Lung (tissue), 12 donors: Measurements from ENCODE around the gene MIX23. TPM values are rescaled to one million over a fixed set of nuclear protein-coding genes. Genes with fewer than 3 reads are reported as not detected.

Source experiments
- ATAC-seq: fragments of 200-7000 bp; cut with Tn5 transposase; one replicate; pipeline ENCODE4 v1.9.1; 2020; ENCODE audit warnings: moderate number of reproducible peaks; ENCODE audit not compliant: insufficient read depth, low FRiP score
- DNase-seq, 3 donors: peaks; one replicate each; pipeline ENCODE4 v3.0.0-alpha.2; 2013 to 2017
- H3K27ac ChIP-seq, 2 donors: one replicate each; pipeline ENCODE4 v1.5.1; 2013; ENCODE audit warnings: mild to moderate bottlenecking in 2 of 2, moderate library complexity in 2 of 2, control low read depth in 1 of 2, inconsistent platforms in 1 of 2, low read depth in 1 of 2, low read length in 1 of 2
- H3K27me3 ChIP-seq, 3 donors: one replicate each; pipeline ENCODE4 v1.5.1; 2013; ENCODE audit warnings: low read length in 2 of 3; ENCODE audit not compliant: control insufficient read depth in 3 of 3, insufficient read depth in 3 of 3
- H3K36me3 ChIP-seq, 4 donors: one replicate each; pipeline ENCODE4 v1.5.1; 2013; ENCODE audit warnings: low read length in 4 of 4, mild to moderate bottlenecking in 1 of 4, moderate library complexity in 1 of 4; ENCODE audit not compliant: control insufficient read depth in 4 of 4, insufficient read depth in 4 of 4
- H3K4me1 ChIP-seq, 5 donors: one replicate each; pipeline ENCODE4 v1.5.1; 2013; ENCODE audit warnings: low read length in 5 of 5, mild to moderate bottlenecking in 2 of 5, moderate library complexity in 1 of 5; ENCODE audit not compliant: control insufficient read depth in 5 of 5, insufficient read depth in 5 of 5
- H3K4me3 ChIP-seq: one replicate; pipeline ENCODE4 v1.5.1; 2013; ENCODE audit warnings: mild to moderate bottlenecking, control low read depth, moderate library complexity
- H3K9ac ChIP-seq, 2 donors: one replicate each; pipeline ENCODE4 v1.5.1; 2013; ENCODE audit warnings: low read length in 2 of 2, control low read depth in 1 of 2; ENCODE audit not compliant: insufficient read depth in 1 of 2
- H3K9me3 ChIP-seq, 4 donors: one replicate each; pipeline ENCODE4 v1.5.1; 2013; ENCODE audit warnings: low read length in 3 of 4, mild to moderate bottlenecking in 1 of 4, moderate library complexity in 1 of 4; ENCODE audit not compliant: control insufficient read depth in 4 of 4, insufficient read depth in 3 of 4
- CTCF ChIP-seq: IDR thresholded peaks from 2 replicates; pipeline ENCODE4 v1.5.1; 2012; ENCODE audit warnings: mild to moderate bottlenecking; ENCODE audit errors: control extremely low read depth, extremely low read depth
- WGBS, 2 donors: extraction: QIAGEN DNeasy Blood & Tissue Kit; methylation state at CpG; one replicate each; pipeline ENCODE4 v1.1.7; 2013; 5-methylcytosine and 5-hydroxymethylcytosine counted together
- polyA plus RNA-seq, 2 donors: library from polyadenylated mRNA; stranded (reverse); fragments of 200-250 nt; gene quantifications; one replicate each; pipeline ENCODE4 v1.2.1, GENCODE V29; 2013
- total RNA-seq, 2 donors: library from RNA; depleted of rRNA in 1 of 2; stranded (reverse); fragments of >200 nt in 1 of 2; gene quantifications; one replicate each; pipeline ENCODE4 v1.2.1, GENCODE V29; 2014 to 2021
- donor health status: control.
- donor health status: control.
- donor health status: Bipolar disorder and iron deficiency.
- donor health status: healthy.
- donor health status: DM: yes; HTN: yes; CAD: no.

Gene MIX23
- total and polyA plus RNA-seq, 4 donors, result 17.8 to 40.4 (median 21.4) TPM

- 89 to 93% methylated on average over 1 of the region's 1 CpG for WGBS, 2 donors
- TF ChIP-seq CTCF, result no peak
- no peak for ATAC-seq
Observed at GRCh38 chr3:122342803-122343202, 40.2 kb downstream of the MIX23 start.

GRCh38 chr3:122332551-122332950, 50.5 kb downstream of the MIX23 start:
- ATAC-seq (no peak), DNase-seq (no peak)
- Histone ChIP-seq H3K9me3 (no peaks in the 10 kb centered on the region), H3K4me3 (no peak overlapping the region), H3K9ac (no peak overlapping the region), H3K4me1 (no peaks in the 10 kb centered on the region), H3K27ac (no peak overlapping the region), H3K36me3 (no peaks in the 10 kb centered on the region), H3K27me3 (no peaks in the 10 kb centered on the region)
- WGBS, 2 donors, result 88 to 97% methylated on average over 8 of the region's 8 CpGs
- no peak for TF ChIP-seq CTCF

More at GRCh38 chr3:122342803-122343202, 40.2 kb downstream of the MIX23 start:
- no peak for DNase-seq
- Histone ChIP-seq H3K27me3 (no peaks in the 10 kb centered on the region), H3K4me1 (no peaks in the 10 kb centered on the region), H3K9me3 (peaks cover 0 to 2% (median 0%) of the 10 kb centered on the region in 4 donors), H3K36me3 (no peaks in the 10 kb centered on the region), H3K4me3 (no peak overlapping the region), H3K9ac (no peak overlapping the region), H3K27ac (no peak overlapping the region)

GRCh38 chr3:122331886-122332285, 51.1 kb downstream of the MIX23 start:
- no peak for TF ChIP-seq CTCF
- no peak overlapping the region for H3K4me3 ChIP-seq
- H3K9ac ChIP-seq, result no peak overlapping the region
- H3K36me3 ChIP-seq, result no peaks in the 10 kb centered on the region
- no peaks in the 10 kb centered on the region for H3K27me3 ChIP-seq
- H3K9me3 ChIP-seq, result no peaks in the 10 kb centered on the region
- DNase-seq (no peak), ATAC-seq (no peak)
- no peak overlapping the region for H3K27ac ChIP-seq
- 72 to 90% methylated on average over 4 of the region's 4 CpGs for WGBS, 2 donors
- H3K4me1 ChIP-seq, result no peaks in the 10 kb centered on the region

GRCh38 chr3:122325769-122326168, 57.3 kb downstream of the MIX23 start:
- Histone ChIP-seq H3K9me3 (no peaks in the 10 kb centered on the region), H3K27me3 (no peaks in the 10 kb centered on the region), H3K27ac (no peak overlapping the region), H3K4me3 (no peak overlapping the region), H3K36me3 (no peaks in the 10 kb centered on the region), H3K9ac (no peak overlapping the region), H3K4me1 (no peaks in the 10 kb centered on the region)
- 79 to 85% methylated on average over 3 of the region's 3 CpGs for WGBS, 2 donors
- DNase-seq (no peak), ATAC-seq (no peak)
- TF ChIP-seq CTCF, result no peak
